Osteoblast (primary cell): ENCODE data around the gene PCF11. TPM values are rescaled to one million over a fixed set of nuclear protein-coding genes. Genes with fewer than 3 reads are reported as not detected.

ENCODE experiments used
- DNase-seq: peaks from one replicate; pipeline ENCODE4 v3.0.0; 2011; ENCODE audit warnings: low spot score, mixed read lengths; ENCODE audit not compliant: insufficient read length; ENCODE audit errors: missing footprints
- H2AFZ ChIP-seq: 2 replicates; pipeline ENCODE4 v1.6.0; 2011; ENCODE audit warnings: mild to moderate bottlenecking, low read length
- H3K27ac ChIP-seq: 2 replicates; pipeline ENCODE4 v1.5.1; 2011; ENCODE audit warnings: mild to moderate bottlenecking, low read depth, low read length, moderate library complexity
- H3K27me3 ChIP-seq: 2 replicates; pipeline ENCODE4 v1.6.0; 2012; ENCODE audit warnings: mild to moderate bottlenecking, control low read depth, inconsistent platforms, low read length, moderate library complexity; ENCODE audit not compliant: insufficient read depth
- H3K36me3 ChIP-seq: 2 replicates; pipeline ENCODE4 v1.5.1; 2011; ENCODE audit warnings: mild to moderate bottlenecking, low read length, control low read depth, moderate library complexity; ENCODE audit not compliant: insufficient read depth
- H3K4me1 ChIP-seq: 2 replicates; pipeline ENCODE4 v1.5.1; 2011; ENCODE audit warnings: mild to moderate bottlenecking, low read length, control low read depth, moderate library complexity; ENCODE audit not compliant: insufficient read depth
- H3K4me2 ChIP-seq: 2 replicates; pipeline ENCODE4 v1.6.0; 2011; ENCODE audit warnings: mild to moderate bottlenecking, low read length; ENCODE audit not compliant: insufficient read depth
- H3K4me3 ChIP-seq: fragments of 200-600 bp; sonication (generic); 3 replicates; pipeline ENCODE4 v1.5.1; 2012; ENCODE audit warnings: mild to moderate bottlenecking, low read length, inconsistent platforms; ENCODE audit not compliant: insufficient read depth
- H3K79me2 ChIP-seq: 2 replicates; pipeline ENCODE4 v1.6.0; 2012; ENCODE audit warnings: mild to moderate bottlenecking, low read length, control low read depth, inconsistent platforms; ENCODE audit not compliant: insufficient read depth
- H3K9me3 ChIP-seq: 2 replicates; pipeline ENCODE4 v1.5.1; 2011; ENCODE audit warnings: low read depth, low read length, control low read depth
- H4K20me1 ChIP-seq: 2 replicates; pipeline ENCODE4 v1.6.0; 2012; ENCODE audit warnings: mild to moderate bottlenecking, low read length, control low read depth; ENCODE audit not compliant: insufficient read depth
- total RNA-seq: library from RNA; depleted of rRNA; stranded (reverse); fragments of >200 nt; gene quantifications from 2 replicates; pipeline ENCODE4 v1.2.3, GENCODE V29; 2012
- TF ChIP-seq, protein P1 (sequence below): IDR thresholded peaks from 2 replicates; pipeline ENCODE4 v1.5.1; 2011; ENCODE audit warnings: mild to moderate bottlenecking, low read depth, low read length, moderate library complexity; ENCODE audit errors: extremely low read depth

PCF11 gene
- total RNA-seq, 1 donor: 38.4 TPM

DNA sequence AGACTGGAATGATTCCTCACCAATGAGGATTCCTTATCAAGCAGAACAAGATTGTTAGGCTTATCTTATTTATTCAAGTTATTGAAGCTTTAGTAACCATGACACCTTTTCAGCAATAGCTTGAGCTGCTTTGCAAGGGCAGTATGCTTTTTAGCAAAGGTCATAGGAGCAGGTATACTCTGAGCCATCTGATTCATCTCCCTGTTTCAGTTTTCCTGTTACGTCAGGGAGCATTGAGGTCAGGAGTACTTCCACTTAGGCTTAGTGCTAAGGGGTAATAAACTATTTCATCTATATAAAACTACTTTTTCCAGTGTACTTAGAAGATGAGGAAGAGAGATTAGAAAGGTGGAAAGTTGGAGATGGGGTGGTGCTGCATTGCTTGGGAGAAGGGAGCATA, 18.9 kb downstream of the PCF11 start:
- H3K9me3 ChIP-seq: no peaks in the 10 kb centered on the region
- no peaks in the 10 kb centered on the region for H3K4me1 ChIP-seq
- no peak overlapping the region for H3K27ac ChIP-seq
- no peak overlapping the region for H3K4me2 ChIP-seq
- H3K79me2 ChIP-seq: peaks cover 83% of the 10 kb centered on the region
- no peaks in the 10 kb centered on the region for H3K27me3 ChIP-seq
- H2AFZ ChIP-seq: no peak overlapping the region
- DNase-seq: no peak
- TF ChIP-seq, protein P1, sequence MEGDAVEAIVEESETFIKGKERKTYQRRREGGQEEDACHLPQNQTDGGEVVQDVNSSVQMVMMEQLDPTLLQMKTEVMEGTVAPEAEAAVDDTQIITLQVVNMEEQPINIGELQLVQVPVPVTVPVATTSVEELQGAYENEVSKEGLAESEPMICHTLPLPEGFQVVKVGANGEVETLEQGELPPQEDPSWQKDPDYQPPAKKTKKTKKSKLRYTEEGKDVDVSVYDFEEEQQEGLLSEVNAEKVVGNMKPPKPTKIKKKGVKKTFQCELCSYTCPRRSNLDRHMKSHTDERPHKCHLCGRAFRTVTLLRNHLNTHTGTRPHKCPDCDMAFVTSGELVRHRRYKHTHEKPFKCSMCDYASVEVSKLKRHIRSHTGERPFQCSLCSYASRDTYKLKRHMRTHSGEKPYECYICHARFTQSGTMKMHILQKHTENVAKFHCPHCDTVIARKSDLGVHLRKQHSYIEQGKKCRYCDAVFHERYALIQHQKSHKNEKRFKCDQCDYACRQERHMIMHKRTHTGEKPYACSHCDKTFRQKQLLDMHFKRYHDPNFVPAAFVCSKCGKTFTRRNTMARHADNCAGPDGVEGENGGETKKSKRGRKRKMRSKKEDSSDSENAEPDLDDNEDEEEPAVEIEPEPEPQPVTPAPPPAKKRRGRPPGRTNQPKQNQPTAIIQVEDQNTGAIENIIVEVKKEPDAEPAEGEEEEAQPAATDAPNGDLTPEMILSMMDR: no peak
- peaks cover 65% of the 10 kb centered on the region for H3K36me3 ChIP-seq
- no peak overlapping the region for H3K4me3 ChIP-seq
- H4K20me1 ChIP-seq: peaks cover 36% of the 10 kb centered on the region

GRCh38 chr11:83181815-83182214, 24.9 kb downstream of the PCF11 start:
- H3K4me3 ChIP-seq: no peak overlapping the region
- H3K36me3 ChIP-seq: peaks cover 82% of the 10 kb centered on the region
- H3K4me2 ChIP-seq: no peak overlapping the region
- H4K20me1 ChIP-seq: peaks cover 7% of the 10 kb centered on the region
- H3K27me3 ChIP-seq: no peaks in the 10 kb centered on the region
- TF ChIP-seq, protein P1: no peak
- H3K4me1 ChIP-seq: no peaks in the 10 kb centered on the region
- H2AFZ ChIP-seq: no peak overlapping the region
- H3K79me2 ChIP-seq: peaks cover 32% of the 10 kb centered on the region
- H3K9me3 ChIP-seq: no peaks in the 10 kb centered on the region
- H3K27ac ChIP-seq: peak overlapping the region; percentile 1
- DNase-seq: no peak

GRCh38 chr11:83185767-83186166, 28.8 kb downstream of the PCF11 start:
- no peaks in the 10 kb centered on the region for H3K9me3 ChIP-seq
- no peak overlapping the region for H3K27ac ChIP-seq
- no peak for DNase-seq
- no peaks in the 10 kb centered on the region for H4K20me1 ChIP-seq
- no peak overlapping the region for H3K4me3 ChIP-seq
- peaks cover 5% of the 10 kb centered on the region for H3K79me2 ChIP-seq
- H3K4me1 ChIP-seq: no peaks in the 10 kb centered on the region
- H2AFZ ChIP-seq: no peak overlapping the region
- no peaks in the 10 kb centered on the region for H3K27me3 ChIP-seq
- peaks cover 66% of the 10 kb centered on the region for H3K36me3 ChIP-seq
- no peak overlapping the region for H3K4me2 ChIP-seq
- TF ChIP-seq, protein P1: no peak

GRCh38 chr11:83187465-83187864, 30.5 kb downstream of the PCF11 start:
- DNase-seq: no peak
- Histone ChIP-seq H3K79me2 (peaks cover 11% of the 10 kb centered on the region), H2AFZ (no peak overlapping the region), H4K20me1 (no peaks in the 10 kb centered on the region), H3K9me3 (no peaks in the 10 kb centered on the region), H3K27ac (no peak overlapping the region), H3K4me2 (no peak overlapping the region), H3K36me3 (peaks cover 70% of the 10 kb centered on the region), H3K27me3 (no peaks in the 10 kb centered on the region), H3K4me1 (peaks cover 7% of the 10 kb centered on the region), H3K4me3 (no peak overlapping the region)
- TF ChIP-seq, protein P1: no peak
